GM10248 (cell line): Measurements from ENCODE around the gene CRADD.
"Not testable (repeated sequence)": the region's sequence is repeated elsewhere in the genome, so short reads cannot be mapped to it uniquely, and the experiment has no call there.

Source experiments
- CTCF ChIA-PET: fragments of 300-600 bp; sonication (Branson Sonifier 250); formaldehyde crosslinking; extraction: SDS; loops from one replicate; lab custom pipeline; 2021; ENCODE audit warnings: antibody characterized with exemption; lab: Yijun Ruan, JAX
- POLR2A ChIA-PET: fragments of 350-650 bp; sonication (Branson Sonifier 250); formaldehyde crosslinking; extraction: SDS; loops from one replicate; lab custom pipeline; 2020; ENCODE audit warnings: antibody characterized with exemption; lab: Yijun Ruan, JAX
- DNase-seq: peaks from one replicate; pipeline ENCODE4 v3.0.0; 2012; ENCODE audit errors: extremely low spot score
- TF ChIP-seq, protein P1 (sequence below): IDR thresholded peaks from 2 replicates; pipeline ENCODE4 v1.5.1; 2012; ENCODE audit warnings: mild to moderate bottlenecking, low read depth; ENCODE audit errors: extremely low read depth, missing control alignments, control extremely low read depth

The CRADD gene

DNA sequence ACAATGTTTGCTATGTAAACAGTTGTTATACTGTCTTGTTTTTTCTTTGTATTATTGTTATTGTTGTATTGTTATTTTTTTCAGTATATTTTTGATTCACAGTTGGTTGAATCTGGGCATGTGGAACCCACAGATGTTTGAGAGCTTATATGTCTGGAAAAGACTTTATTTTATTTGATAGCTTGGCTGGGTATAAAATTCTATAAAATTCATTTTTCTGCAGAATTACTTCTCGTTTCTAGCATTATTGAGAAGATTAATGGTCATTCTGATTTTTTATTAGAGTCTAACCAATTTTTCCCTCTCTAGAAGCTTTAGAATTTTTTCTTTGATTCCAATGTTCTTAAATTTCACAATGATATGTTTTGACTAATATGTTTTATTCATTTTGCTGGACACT, 188.6 kb downstream of the CRADD start:
- TF ChIP-seq, protein P1, sequence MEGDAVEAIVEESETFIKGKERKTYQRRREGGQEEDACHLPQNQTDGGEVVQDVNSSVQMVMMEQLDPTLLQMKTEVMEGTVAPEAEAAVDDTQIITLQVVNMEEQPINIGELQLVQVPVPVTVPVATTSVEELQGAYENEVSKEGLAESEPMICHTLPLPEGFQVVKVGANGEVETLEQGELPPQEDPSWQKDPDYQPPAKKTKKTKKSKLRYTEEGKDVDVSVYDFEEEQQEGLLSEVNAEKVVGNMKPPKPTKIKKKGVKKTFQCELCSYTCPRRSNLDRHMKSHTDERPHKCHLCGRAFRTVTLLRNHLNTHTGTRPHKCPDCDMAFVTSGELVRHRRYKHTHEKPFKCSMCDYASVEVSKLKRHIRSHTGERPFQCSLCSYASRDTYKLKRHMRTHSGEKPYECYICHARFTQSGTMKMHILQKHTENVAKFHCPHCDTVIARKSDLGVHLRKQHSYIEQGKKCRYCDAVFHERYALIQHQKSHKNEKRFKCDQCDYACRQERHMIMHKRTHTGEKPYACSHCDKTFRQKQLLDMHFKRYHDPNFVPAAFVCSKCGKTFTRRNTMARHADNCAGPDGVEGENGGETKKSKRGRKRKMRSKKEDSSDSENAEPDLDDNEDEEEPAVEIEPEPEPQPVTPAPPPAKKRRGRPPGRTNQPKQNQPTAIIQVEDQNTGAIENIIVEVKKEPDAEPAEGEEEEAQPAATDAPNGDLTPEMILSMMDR: no peak
- DNase-seq: no peak
- POLR2A ChIA-PET: no interaction called here
- CTCF ChIA-PET: no interaction called here

DNA sequence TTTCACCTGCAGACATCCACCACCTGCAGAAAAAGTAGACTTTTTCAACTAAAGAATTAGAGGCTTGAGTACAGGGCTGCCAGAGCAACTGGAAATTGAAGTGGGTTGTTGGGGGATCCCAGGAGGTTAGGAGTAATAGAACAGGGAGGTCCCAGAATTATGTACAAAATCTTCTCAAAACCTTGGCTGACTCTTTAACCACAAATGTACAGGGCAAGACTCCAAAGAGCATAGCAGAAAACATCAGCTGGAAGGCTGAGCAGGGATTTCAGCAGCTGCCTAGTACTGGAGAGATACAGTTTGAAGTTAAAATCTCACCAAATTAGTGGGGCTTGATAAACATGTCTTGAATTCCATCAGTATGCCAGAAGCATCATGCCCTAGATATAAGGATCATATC, 191.6 kb downstream of the CRADD start:
- TF ChIP-seq, protein P1: no peak
- ChIA-PET CTCF (no interaction called here), POLR2A (no interaction called here)
- no peak for DNase-seq

DNA sequence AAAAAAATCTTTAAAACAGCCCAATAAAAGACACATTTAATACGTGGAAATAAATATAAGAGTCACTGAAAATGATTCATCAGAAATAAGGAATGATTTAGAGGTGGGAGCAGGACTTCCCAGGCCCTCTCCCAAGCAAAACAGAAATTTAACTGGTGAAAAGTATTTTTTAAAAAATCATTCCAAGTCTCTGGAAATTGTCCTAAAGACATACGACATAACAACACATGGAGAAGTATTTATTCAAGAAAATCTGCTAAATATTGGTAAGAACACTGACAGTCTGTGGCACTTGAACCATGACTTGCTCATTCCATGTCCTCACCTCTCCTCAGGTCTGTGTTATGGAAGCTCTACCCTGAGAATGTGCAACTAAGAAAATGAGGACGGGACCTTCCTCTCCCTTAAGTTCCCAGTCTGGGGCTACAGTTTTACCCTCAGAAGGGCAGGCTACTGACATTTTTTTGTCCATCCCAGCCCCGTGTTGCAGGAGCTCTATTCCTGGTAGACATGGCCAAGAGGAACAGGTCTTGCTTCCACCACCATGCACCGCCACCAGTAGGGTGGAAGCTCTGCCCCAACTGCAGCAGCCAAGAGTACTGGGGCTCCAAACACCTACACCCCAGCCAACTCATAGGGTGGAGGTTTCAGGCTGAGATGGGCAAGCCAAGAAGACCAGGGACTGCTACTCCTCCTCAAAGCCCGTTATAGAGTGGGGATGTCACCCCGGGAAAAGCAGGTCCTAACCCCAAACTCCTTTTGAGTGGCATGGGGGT, 193.0 kb downstream of the CRADD start:
- TF ChIP-seq, protein P1: no peak
- CTCF ChIA-PET: no interaction called here
- DNase-seq: no peak
- POLR2A ChIA-PET: no interaction called here

DNA sequence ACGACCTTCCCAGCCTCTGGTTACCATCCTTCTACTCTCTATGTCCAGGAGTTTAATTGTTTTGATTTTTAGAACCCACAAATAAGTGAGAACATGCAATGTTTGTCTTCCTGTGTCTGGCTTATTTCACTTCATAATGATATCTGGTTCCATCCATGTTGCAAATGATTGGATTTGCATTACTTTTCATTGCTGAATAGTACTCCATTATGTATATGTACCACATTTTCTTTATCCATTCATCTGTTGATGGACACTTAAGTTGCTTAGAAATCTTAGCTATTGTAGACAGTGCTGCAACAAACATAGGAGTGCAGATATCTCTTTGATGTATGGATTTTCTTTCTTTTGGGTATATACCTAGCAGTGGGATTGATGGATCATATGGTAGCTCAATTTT, 194.4 kb downstream of the CRADD start:
- CTCF ChIA-PET, DNase-seq, POLR2A ChIA-PET: not testable (repeated sequence)

DNA sequence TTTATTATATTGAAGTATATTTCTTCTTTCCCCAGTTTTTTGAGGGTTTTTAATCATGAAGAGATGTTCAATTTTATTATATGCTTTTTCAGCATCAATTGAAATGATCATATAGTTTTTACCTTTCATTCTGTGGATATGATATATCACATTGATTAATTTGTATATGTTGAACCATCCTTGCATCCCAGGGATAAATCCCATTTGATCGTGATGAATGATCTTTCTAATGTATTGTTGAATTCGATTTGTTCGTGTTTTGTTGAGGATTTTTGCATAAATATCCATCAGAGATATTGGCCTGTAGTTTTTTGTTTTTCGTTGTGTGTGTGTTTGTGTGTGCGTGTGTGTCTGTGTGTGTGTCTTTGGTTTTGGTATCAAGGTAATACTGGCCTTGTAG, 196.4 kb downstream of the CRADD start:
- DNase-seq: no peak
- TF ChIP-seq, protein P1: no peak
- POLR2A ChIA-PET: no interaction called here
- CTCF ChIA-PET: no interaction called here

DNA sequence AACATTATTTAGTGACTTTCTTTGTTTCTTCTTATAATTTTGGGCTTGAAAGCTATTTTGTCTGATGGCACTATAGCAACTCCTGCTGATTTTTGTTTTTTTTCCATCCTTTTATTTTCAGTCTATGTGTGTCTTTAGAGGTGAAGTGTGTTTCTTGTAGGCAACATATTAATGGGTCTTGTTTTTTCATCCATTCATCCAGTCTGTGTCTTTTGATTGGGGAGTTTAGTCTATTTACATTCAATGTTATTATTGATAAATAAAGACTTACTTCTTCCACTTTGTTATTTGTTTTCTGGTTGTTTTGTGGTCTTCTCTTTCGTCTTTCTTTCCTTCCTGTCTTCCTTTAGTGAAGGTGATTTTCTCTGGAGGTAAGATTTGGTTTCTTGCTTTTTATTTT, 198.0 kb downstream of the CRADD start:
- CTCF ChIA-PET: no interaction called here

DNA sequence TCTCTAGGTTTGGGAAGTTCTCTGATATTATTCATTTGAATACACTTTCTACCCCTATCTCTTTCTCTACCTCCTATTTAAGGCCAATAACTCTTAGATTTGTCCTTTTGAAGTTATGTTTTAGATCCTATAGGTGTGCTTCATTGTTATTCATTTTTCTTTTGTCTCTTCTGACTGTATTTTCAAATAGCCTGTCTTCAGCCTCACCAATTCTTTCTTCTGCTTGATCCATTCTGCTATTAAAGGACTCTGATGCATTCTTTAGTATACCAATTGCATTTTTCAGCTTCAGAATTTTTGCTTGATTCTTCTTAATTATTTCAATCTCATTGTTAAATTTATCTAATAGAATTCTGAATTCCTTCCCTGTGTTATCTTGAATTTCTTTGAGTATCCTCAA, 199.2 kb downstream of the CRADD start:
- CTCF ChIA-PET: no interaction called here
- TF ChIP-seq, protein P1: no peak
- DNase-seq: no peak
- POLR2A ChIA-PET: no interaction called here

More for the DNA sequence above, 198.0 kb downstream of the CRADD start:
- POLR2A ChIA-PET: no interaction called here
- TF ChIP-seq, protein P1: no peak
- DNase-seq: no peak
